ENCODE data around the gene RHBDL2.

DNA sequence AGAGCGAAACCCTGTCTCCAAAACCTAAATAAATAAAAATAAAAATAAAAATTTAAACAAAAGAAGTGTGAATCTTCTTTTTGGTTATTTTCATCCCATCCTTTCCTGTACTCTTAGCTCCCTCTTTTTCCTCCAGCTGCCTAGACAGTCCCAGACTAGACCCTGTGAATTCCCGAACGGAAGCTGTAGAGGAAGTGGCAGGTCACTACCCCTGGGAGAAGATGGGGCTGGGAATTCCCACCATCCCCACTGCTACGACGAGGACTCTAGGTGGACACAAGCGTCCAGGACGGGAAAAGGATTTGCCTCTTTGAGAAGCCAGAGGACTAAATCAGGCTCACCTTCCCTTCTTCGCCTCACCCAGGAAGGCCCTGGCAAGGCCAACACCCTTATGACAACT lies 12.6 kb downstream of the RHBDL2 start:
- TF ChIP-seq, protein P1, sequence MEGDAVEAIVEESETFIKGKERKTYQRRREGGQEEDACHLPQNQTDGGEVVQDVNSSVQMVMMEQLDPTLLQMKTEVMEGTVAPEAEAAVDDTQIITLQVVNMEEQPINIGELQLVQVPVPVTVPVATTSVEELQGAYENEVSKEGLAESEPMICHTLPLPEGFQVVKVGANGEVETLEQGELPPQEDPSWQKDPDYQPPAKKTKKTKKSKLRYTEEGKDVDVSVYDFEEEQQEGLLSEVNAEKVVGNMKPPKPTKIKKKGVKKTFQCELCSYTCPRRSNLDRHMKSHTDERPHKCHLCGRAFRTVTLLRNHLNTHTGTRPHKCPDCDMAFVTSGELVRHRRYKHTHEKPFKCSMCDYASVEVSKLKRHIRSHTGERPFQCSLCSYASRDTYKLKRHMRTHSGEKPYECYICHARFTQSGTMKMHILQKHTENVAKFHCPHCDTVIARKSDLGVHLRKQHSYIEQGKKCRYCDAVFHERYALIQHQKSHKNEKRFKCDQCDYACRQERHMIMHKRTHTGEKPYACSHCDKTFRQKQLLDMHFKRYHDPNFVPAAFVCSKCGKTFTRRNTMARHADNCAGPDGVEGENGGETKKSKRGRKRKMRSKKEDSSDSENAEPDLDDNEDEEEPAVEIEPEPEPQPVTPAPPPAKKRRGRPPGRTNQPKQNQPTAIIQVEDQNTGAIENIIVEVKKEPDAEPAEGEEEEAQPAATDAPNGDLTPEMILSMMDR (IDR thresholded peaks at IDR 0.05) = no peak
- no peak for TF ChIP-seq ZFX (IDR thresholded peaks at IDR 0.05; ENCODE audit: borderline replicate concordance)

Data from 22Rv1 (cell line).